ENCODE results near the gene WWOX. TPM values are rescaled to one million over a fixed set of nuclear protein-coding genes. Genes with fewer than 3 reads are reported as not detected.

WWOX gene
- total and polyA plus RNA-seq, 10 donors, result 5.9 to 90.3 (median 26.4) TPM

DNA sequence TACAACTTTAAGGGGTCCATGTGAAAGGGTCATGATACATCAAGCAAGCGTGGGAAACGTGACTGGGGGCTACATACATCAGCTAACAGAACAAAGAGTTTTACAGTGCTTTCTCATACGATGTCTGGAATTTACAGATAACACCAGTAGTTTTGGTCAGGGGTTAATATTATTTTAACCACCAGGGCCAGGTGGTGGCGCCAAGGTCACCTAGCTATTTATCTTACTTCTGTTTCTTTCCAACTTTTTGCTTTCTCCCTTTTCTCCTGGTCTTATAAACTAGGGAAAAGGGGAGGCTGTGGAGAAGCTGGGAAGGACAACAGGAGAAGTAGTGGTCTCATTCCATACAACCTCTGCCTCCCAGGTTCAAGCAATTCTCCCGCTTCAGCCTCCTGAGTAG lies 39.2 kb upstream of the WWOX start:
- Histone ChIP-seq H3K9me3 (no peaks in the 10 kb centered on the region), H3K4me1 (no peaks in the 10 kb centered on the region), H3K27me3 (replicated peaks in 1 of 7) (peaks cover 0 to 17% (median 0%) of the 10 kb centered on the region in 7 donors), H3K27ac (no peak overlapping the region), H3K4me3 (no peak overlapping the region), H3K36me3 (no peaks in the 10 kb centered on the region)
- 30 to 41% (median 35%) methylated on average over 5 of the region's 5 CpGs for WGBS, 5 donors
- TF ChIP-seq POLR2A (IDR thresholded peaks at IDR 0.05) (no peak), POLR2AphosphoS5 (IDR thresholded peaks at IDR 0.05) (no peak)
- TF ChIP-seq, protein P1, sequence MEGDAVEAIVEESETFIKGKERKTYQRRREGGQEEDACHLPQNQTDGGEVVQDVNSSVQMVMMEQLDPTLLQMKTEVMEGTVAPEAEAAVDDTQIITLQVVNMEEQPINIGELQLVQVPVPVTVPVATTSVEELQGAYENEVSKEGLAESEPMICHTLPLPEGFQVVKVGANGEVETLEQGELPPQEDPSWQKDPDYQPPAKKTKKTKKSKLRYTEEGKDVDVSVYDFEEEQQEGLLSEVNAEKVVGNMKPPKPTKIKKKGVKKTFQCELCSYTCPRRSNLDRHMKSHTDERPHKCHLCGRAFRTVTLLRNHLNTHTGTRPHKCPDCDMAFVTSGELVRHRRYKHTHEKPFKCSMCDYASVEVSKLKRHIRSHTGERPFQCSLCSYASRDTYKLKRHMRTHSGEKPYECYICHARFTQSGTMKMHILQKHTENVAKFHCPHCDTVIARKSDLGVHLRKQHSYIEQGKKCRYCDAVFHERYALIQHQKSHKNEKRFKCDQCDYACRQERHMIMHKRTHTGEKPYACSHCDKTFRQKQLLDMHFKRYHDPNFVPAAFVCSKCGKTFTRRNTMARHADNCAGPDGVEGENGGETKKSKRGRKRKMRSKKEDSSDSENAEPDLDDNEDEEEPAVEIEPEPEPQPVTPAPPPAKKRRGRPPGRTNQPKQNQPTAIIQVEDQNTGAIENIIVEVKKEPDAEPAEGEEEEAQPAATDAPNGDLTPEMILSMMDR (IDR thresholded peaks at IDR 0.05 in 8 of 11, conservative IDR thresholded peaks at IDR 0.05 in 3 of 11), result no peak
- DNase-seq, result no peak
- intact Hi-C loops (cut with DNase I; ENCODE audit: low total_unique reads), result no loop called here

DNA sequence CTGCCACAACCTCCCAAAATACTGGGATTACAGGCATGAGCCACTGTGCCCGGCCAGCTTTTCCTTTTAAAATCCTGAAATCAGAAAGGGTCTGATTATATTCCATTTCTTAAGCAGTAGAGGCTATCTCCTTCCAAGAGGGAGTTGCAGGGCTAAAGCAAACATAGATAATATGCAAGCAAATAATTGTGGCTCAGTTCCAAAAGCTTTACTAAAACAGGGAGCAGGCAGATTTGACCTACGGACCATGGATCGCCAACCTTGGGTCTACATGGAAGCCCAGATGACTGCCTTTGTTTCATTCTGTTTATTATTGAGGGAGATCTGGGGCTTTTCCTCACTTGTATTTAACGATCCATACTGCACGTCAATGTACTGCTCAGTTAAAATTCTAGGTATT lies 38.6 kb upstream of the WWOX start:
- WGBS, 5 donors, result 79 to 88% (median 85%) methylated on average over 5 of the region's 5 CpGs
- intact Hi-C loops (cut with DNase I; ENCODE audit: low total_unique reads), result no loop called here
- TF ChIP-seq POLR2A (IDR thresholded peaks at IDR 0.05) (no peak), POLR2AphosphoS5 (IDR thresholded peaks at IDR 0.05) (no peak)
- TF ChIP-seq, protein P1 (IDR thresholded peaks at IDR 0.05 in 8 of 11, conservative IDR thresholded peaks at IDR 0.05 in 3 of 11), result no peak
- Histone ChIP-seq H3K9me3 (no peaks in the 10 kb centered on the region), H3K27ac (no peak overlapping the region), H3K27me3 (replicated peaks in 1 of 7) (peaks cover 0 to 17% (median 0%) of the 10 kb centered on the region in 7 donors), H3K4me3 (no peak overlapping the region), H3K36me3 (no peaks in the 10 kb centered on the region), H3K4me1 (no peaks in the 10 kb centered on the region)
- no peak for DNase-seq

DNA sequence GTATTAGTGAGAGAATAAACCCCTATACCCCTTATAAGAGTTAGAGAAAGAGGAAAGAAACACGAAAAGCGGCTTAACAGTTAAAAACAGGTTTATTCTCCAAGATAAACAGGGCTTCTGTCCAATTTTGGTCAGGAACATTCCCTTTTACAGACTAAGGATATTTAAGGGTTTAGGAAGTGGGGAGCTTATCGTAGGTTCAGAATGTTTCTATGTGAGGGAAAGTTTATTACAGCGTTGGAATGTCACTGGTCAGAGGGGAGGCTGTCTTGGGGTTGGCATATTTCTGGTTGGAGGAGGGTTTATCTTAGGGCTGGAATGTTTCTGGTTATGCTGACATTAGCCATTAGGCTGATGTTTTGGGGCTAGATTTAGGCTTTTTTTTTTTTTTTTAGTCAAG lies 34.1 kb upstream of the WWOX start:
- Histone ChIP-seq H3K4me3 (no peak overlapping the region), H3K27ac (no peak overlapping the region), H3K4me1 (no peaks in the 10 kb centered on the region), H3K9me3 (peaks cover 0 to 3% (median 0%) of the 10 kb centered on the region in 8 donors), H3K27me3 (replicated peaks in 1 of 7) (peaks cover 0 to 10% (median 0%) of the 10 kb centered on the region in 7 donors), H3K36me3 (no peaks in the 10 kb centered on the region)
- TF ChIP-seq POLR2A (IDR thresholded peaks at IDR 0.05) (no peak), POLR2AphosphoS5 (IDR thresholded peaks at IDR 0.05) (no peak)
- TF ChIP-seq, protein P1 (IDR thresholded peaks at IDR 0.05 in 8 of 11, conservative IDR thresholded peaks at IDR 0.05 in 3 of 11), result no peak
- DNase-seq, result no peak
- 46 to 75% (median 70%) methylated on average over 4 of the region's 4 CpGs for whole genome bisulfite sequencing, 5 donors
- intact Hi-C loops (cut with DNase I; ENCODE audit: low total_unique reads), result no loop called here

DNA sequence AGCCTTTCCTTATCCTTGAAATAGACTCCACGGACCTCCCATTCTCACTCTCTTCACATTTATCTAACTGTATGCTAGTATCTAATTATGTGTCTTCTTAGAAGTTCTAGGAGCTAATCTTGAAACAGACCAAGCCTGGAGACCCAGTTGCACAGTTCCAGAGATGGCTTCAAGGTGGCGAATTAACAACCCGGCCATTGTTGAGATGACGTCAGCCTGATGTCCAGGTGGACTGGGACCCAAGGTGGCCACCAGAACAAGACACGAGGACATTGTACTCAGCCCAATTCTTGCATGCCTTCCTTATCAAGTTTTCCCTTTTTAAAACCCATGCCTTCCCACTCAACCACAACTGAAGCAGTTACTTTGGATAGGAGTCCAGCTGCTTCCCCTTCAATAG lies 29.5 kb upstream of the WWOX start:
- no peak for DNase-seq
- H3K27me3 ChIP-seq (replicated peaks in 1 of 7), result peaks cover 0 to 31% (median 0%) of the 10 kb centered on the region in 7 donors
- H3K4me3 ChIP-seq, result no peak overlapping the region
- intact Hi-C loops (cut with DNase I; ENCODE audit: low total_unique reads), result no loop called here
- peaks cover 0 to 3% (median 0%) of the 10 kb centered on the region in 8 donors for H3K9me3 ChIP-seq
- no peaks in the 10 kb centered on the region for H3K4me1 ChIP-seq
- no peak overlapping the region for H3K27ac ChIP-seq
- no peaks in the 10 kb centered on the region for H3K36me3 ChIP-seq
- WGBS, 5 donors, result 88 to 91% (median 90%) methylated on average over 5 of the region's 5 CpGs
- TF ChIP-seq, protein P1 (IDR thresholded peaks at IDR 0.05 in 8 of 11, conservative IDR thresholded peaks at IDR 0.05 in 3 of 11), result no peak
